Caco-2 (cell line): ENCODE measurements around the gene GLI1. TPM values are rescaled to one million over a fixed set of nuclear protein-coding genes. Genes with fewer than 3 reads are reported as not detected.

Experiments used
- BruUV-seq: library from RNA; stranded (reverse); fragments of 400-500 nt; replicated peaks from 2 replicates; lab custom pipeline; 2021; lab: Mats Ljungman, UMichigan
- CTCF ChIA-PET: fragments of 300-600 bp; sonication (Branson Sonifier 250); formaldehyde crosslinking; loops from one replicate; lab custom pipeline; 2022; ENCODE audit warnings: antibody characterized with exemption; lab: Charles Lee
- POLR2A ChIA-PET: fragments of 300-600 bp; sonication (Branson Sonifier 250); formaldehyde crosslinking; loops from one replicate; lab custom pipeline; 2022; ENCODE audit warnings: antibody characterized with exemption; lab: Charles Lee
- DNase-seq, 2 experiments: peaks; one replicate each; pipeline versions ENCODE4 v3.0.0 to v3.0.0-alpha.2; 2020 to 2022
- H3K27me3 ChIP-seq: replicated peaks from 2 replicates; pipeline ENCODE4 v1.6.0; 2011; ENCODE audit warnings: low read length; ENCODE audit not compliant: control insufficient read depth, insufficient read depth
- H3K36me3 ChIP-seq: 2 replicates; pipeline ENCODE4 v1.5.1; 2011; ENCODE audit warnings: low read length; ENCODE audit not compliant: control insufficient read depth, insufficient read depth
- H3K4me1 ChIP-seq: fragments of 250-450 bp; sonication (Bioruptor Pico); 2 replicates; pipeline ENCODE4 v1.5.1; 2020; ENCODE audit warnings: mild to moderate bottlenecking
- H3K4me3 ChIP-seq: 2 replicates; pipeline ENCODE4 v1.5.1; 2011; ENCODE audit warnings: low read depth, mild to moderate bottlenecking, control low read depth, low read length
- H3K9me3 ChIP-seq: fragments of 250-450 bp; sonication (Bioruptor Pico); 2 replicates; pipeline ENCODE4 v1.5.1; 2020; ENCODE audit warnings: mild to moderate bottlenecking, moderate library complexity
- H3K27ac Mint-ChIP-seq: one replicate; pipeline ENCODE4 v1.8.0; 2022; ENCODE audit warnings: mixed read lengths; ENCODE audit not compliant: unreplicated experiment
- H3K27me3 Mint-ChIP-seq: one replicate; pipeline ENCODE4 v1.8.0; 2022; ENCODE audit warnings: mixed read lengths; ENCODE audit not compliant: insufficient read depth, unreplicated experiment
- H3K36me3 Mint-ChIP-seq: one replicate; pipeline ENCODE4 v1.8.0; 2022; ENCODE audit warnings: mild to moderate bottlenecking, mixed read lengths; ENCODE audit not compliant: insufficient read depth, unreplicated experiment
- H3K4me1 Mint-ChIP-seq: one replicate; pipeline ENCODE4 v1.8.0; 2022; ENCODE audit warnings: low read depth, mixed read lengths; ENCODE audit not compliant: unreplicated experiment
- H3K4me3 Mint-ChIP-seq: one replicate; pipeline ENCODE4 v1.8.0; 2022; ENCODE audit warnings: mild to moderate bottlenecking, moderate library complexity, mixed read lengths; ENCODE audit not compliant: unreplicated experiment
- H3K9me3 Mint-ChIP-seq: one replicate; pipeline ENCODE4 v1.8.0; 2022; ENCODE audit warnings: mixed read lengths; ENCODE audit not compliant: unreplicated experiment
- CTCF ChIP-seq, 2 experiments: fragments of 200-600 bp in 1 of 2; IDR thresholded peaks; 1 replicate in 1 of 2; 2 replicates in 1 of 2; pipeline versions ENCODE4 v1.5.1 to v1.8.0; 2011 to 2022; ENCODE audit warnings: antibody characterized with exemption in 1 of 2, control low read depth in 1 of 2, inconsistent platforms in 1 of 2, low read depth in 1 of 2, low read length in 1 of 2, mild to moderate bottlenecking in 1 of 2, moderate library complexity in 1 of 2; ENCODE audit not compliant: insufficient read depth in 1 of 2, severe bottlenecking in 1 of 2, unreplicated experiment in 1 of 2
- intact Hi-C: fragments of 100-400 bp; cut with micrococcal nuclease; formaldehyde crosslinking; loops from one replicate; pipeline ENCODE4 v1.10.0; 2022; ENCODE audit not compliant: unreplicated experiment
- total RNA-seq: library from RNA; stranded (reverse); gene quantifications from 2 replicates; pipeline ENCODE4 v1.2.3, GENCODE V29; 2022

The GLI1 gene
- total RNA-seq, 1 experiment from 2014 or later, result 0.48 TPM

GRCh38 chr12:57454566-57455373, 4.8 kb upstream of the GLI1 start, which contains the start of gene INHBE:
Gene INHBE, plus strand, starts transcription at chr12:57455307. Its CDS starts 230 bp downstream, at chr12:57455537.
- Histone ChIP-seq H3K9me3 (no peaks in the 10 kb centered on the region), H3K27me3 (no peaks in the 10 kb centered on the region), H3K4me3 (no peak within 1 kb of the TSS), H3K36me3 (no peaks in the 10 kb centered on the region), H3K4me1 (peaks cover 35% of the 10 kb centered on the region)
- H3K4me3 Mint-ChIP-seq, result peak within 1 kb of the TSS; percentile 61
- H3K36me3 Mint-ChIP-seq, result peaks cover 7% of the 10 kb centered on the region
- no TSS peak for BruUV-seq
- CTCF ChIA-PET, result interaction anchor here (0.7 to 4.5 kb wide), 9 partner anchors 16 to 324 kb away, joined by 3 to 138 read pairs (median 4); partner anchors contain the start of gene STAC3
- peaks cover 29% of the 10 kb centered on the region for H3K4me1 Mint-ChIP-seq
- peak; percentile 84 to 85 for DNase-seq
- no peaks in the 10 kb centered on the region for H3K27me3 Mint-ChIP-seq
- H3K27ac Mint-ChIP-seq, result peak within 1 kb of the TSS; percentile 83
- TF ChIP-seq CTCF (IDR thresholded peaks at IDR 0.05; ENCODE audit: insufficient read depth in 1 of 2, low read depth in 1 of 2, low read length in 1 of 2, severe bottlenecking in 1 of 2, unreplicated experiment in 1 of 2), result no peak
- no peaks in the 10 kb centered on the region for H3K9me3 Mint-ChIP-seq
- POLR2A ChIA-PET, result interaction anchor here (0.6 to 1.1 kb wide), 3 partner anchors 9 to 214 kb away, joined by 4 to 5 read pairs (median 5); no protein-coding TSS in a partner anchor
- intact Hi-C loops, result loop anchor here (5.0 kb wide), 1 partner anchor 283 kb away; the partner anchor contains the start of gene AGAP2

- no peak overlapping the region for H3K4me3 ChIP-seq
- intact Hi-C loops, result loop anchor here (5.0 kb wide), 1 partner anchor 282 kb away; the partner anchor contains the start of gene AGAP2
- peak overlapping the region; percentile 83 for H3K27ac Mint-ChIP-seq
- DNase-seq, result no peak
- peaks cover 3% of the 10 kb centered on the region for H3K27me3 Mint-ChIP-seq
- no peaks in the 10 kb centered on the region for H3K27me3 ChIP-seq
- no peaks in the 10 kb centered on the region for H3K9me3 ChIP-seq
- no peaks in the 10 kb centered on the region for H3K36me3 ChIP-seq
- TF ChIP-seq CTCF (IDR thresholded peaks at IDR 0.05; ENCODE audit: insufficient read depth in 1 of 2, low read depth in 1 of 2, low read length in 1 of 2, severe bottlenecking in 1 of 2, unreplicated experiment in 1 of 2), result no peak
- peak overlapping the region; percentile 61 for H3K4me3 Mint-ChIP-seq
- no peaks in the 10 kb centered on the region for H3K9me3 Mint-ChIP-seq
- peaks cover 7% of the 10 kb centered on the region for H3K36me3 Mint-ChIP-seq
- ChIA-PET POLR2A (interaction anchor here (0.6 to 1.1 kb wide), 3 partner anchors 10 to 215 kb away, joined by 4 to 5 read pairs (median 5); no protein-coding TSS in a partner anchor), CTCF (interaction anchor here (0.6 to 4.5 kb wide), 10 partner anchors 15 to 704 kb away, joined by 3 to 138 read pairs (median 4); partner anchors contain the start of genes PRIM1 and STAC3)
- BruUV-seq, result TSS peak; percentile 69
- peaks cover 35% of the 10 kb centered on the region for H3K4me1 Mint-ChIP-seq
- H3K4me1 ChIP-seq, result peaks cover 38% of the 10 kb centered on the region
These were observed 4.0 kb upstream of the GLI1 start for GRCh38 chr12:57455374-57456144.
